Activated T-helper 1 cell treated with anti-CD3 and anti-CD28 coated beads, Interleukin-12 subunit alpha, Interleukin-12 subunit beta, Interleukin-2, Interleukin-4 antibody, amounts not matched to agents 30 ng/mL and 10 ng/mL and 1 ng/mL, durations not matched to agents 14 hours and 24 hours and 36 hours (primary cell): ENCODE results near the gene TBC1D9B. TPM values are rescaled to one million over a fixed set of nuclear protein-coding genes. Genes with fewer than 3 reads are reported as not detected.

Experiments
- DNase-seq: peaks from one replicate; pipeline ENCODE4 v3.0.0; 2021; ENCODE audit warnings: low spot score
- H3K27ac Mint-ChIP-seq: one replicate; pipeline ENCODE4 v1.8.0; 2021; ENCODE audit warnings: mild to moderate bottlenecking, mixed read lengths
- H3K27me3 Mint-ChIP-seq: one replicate; pipeline ENCODE4 v1.8.0; 2022; ENCODE audit warnings: mild to moderate bottlenecking, moderate library complexity, mixed read lengths; ENCODE audit not compliant: insufficient read depth
- H3K36me3 Mint-ChIP-seq: one replicate; pipeline ENCODE4 v1.8.0; 2021; ENCODE audit warnings: low read depth, mixed read lengths
- H3K4me1 Mint-ChIP-seq: one replicate; pipeline ENCODE4 v1.8.0; 2021; ENCODE audit warnings: low read depth, mixed read lengths
- H3K4me3 Mint-ChIP-seq: one replicate; pipeline ENCODE4 v1.8.0; 2021; ENCODE audit warnings: mild to moderate bottlenecking, moderate library complexity, mixed read lengths
- H3K9me3 Mint-ChIP-seq: one replicate; pipeline ENCODE4 v1.8.0; 2021; ENCODE audit warnings: mixed read lengths
- intact Hi-C: fragments of 100-400 bp; cut with micrococcal nuclease; formaldehyde crosslinking; loops from one replicate; pipeline ENCODE4 v1.15.1; 2024
- total RNA-seq: library from RNA; stranded (reverse); gene quantifications from 2 replicates; pipeline ENCODE4 v1.2.3, GENCODE V29; 2022

TBC1D9B gene
- total RNA-seq, 1 donor from 2014 or later, result 123 TPM

GRCh38 chr5:179869101-179869500 is 38.6 kb downstream of the TBC1D9B start:
- H3K27ac Mint-ChIP-seq, result no peak overlapping the region
- no peaks in the 10 kb centered on the region for H3K9me3 Mint-ChIP-seq
- no peak for DNase-seq
- H3K4me1 Mint-ChIP-seq, result no peaks in the 10 kb centered on the region
- H3K27me3 Mint-ChIP-seq, result no peaks in the 10 kb centered on the region
- H3K36me3 Mint-ChIP-seq, result peaks cover 10% of the 10 kb centered on the region
- no peak overlapping the region for H3K4me3 Mint-ChIP-seq
- intact Hi-C loops, result no loop called here

- Mint-ChIP-seq H3K27me3 (no peaks in the 10 kb centered on the region), H3K9me3 (no peaks in the 10 kb centered on the region), H3K36me3 (peaks cover 13% of the 10 kb centered on the region), H3K4me3 (no peak overlapping the region), H3K4me1 (no peaks in the 10 kb centered on the region), H3K27ac (no peak overlapping the region)
- intact Hi-C loops, result no loop called here
- no peak for DNase-seq
Observed at GRCh38 chr5:179868541-179868940, 39.2 kb downstream of the TBC1D9B start.

- Mint-ChIP-seq H3K36me3 (peaks cover 17% of the 10 kb centered on the region), H3K4me1 (no peaks in the 10 kb centered on the region), H3K4me3 (no peak overlapping the region), H3K27me3 (no peaks in the 10 kb centered on the region), H3K27ac (peak overlapping the region; percentile 61), H3K9me3 (no peaks in the 10 kb centered on the region)
- DNase-seq, result no peak
- intact Hi-C loops, result no loop called here
Observed at GRCh38 chr5:179867476-179867875, 40.2 kb downstream of the TBC1D9B start.

GRCh38 chr5:179867079-179867465 is 40.6 kb downstream of the TBC1D9B start:
- Mint-ChIP-seq H3K36me3 (peaks cover 19% of the 10 kb centered on the region), H3K27ac (peak overlapping the region; percentile 61), H3K4me1 (no peaks in the 10 kb centered on the region), H3K27me3 (no peaks in the 10 kb centered on the region), H3K9me3 (no peaks in the 10 kb centered on the region), H3K4me3 (no peak overlapping the region)
- intact Hi-C loops, result no loop called here
- DNase-seq, result no peak

GRCh38 chr5:179866241-179867078 is 41.2 kb downstream of the TBC1D9B start:
- Mint-ChIP-seq H3K9me3 (no peaks in the 10 kb centered on the region), H3K27ac (no peak overlapping the region), H3K27me3 (no peaks in the 10 kb centered on the region), H3K4me1 (no peaks in the 10 kb centered on the region), H3K36me3 (peaks cover 21% of the 10 kb centered on the region), H3K4me3 (no peak overlapping the region)
- intact Hi-C loops, result no loop called here
- DNase-seq, result no peak

DNA sequence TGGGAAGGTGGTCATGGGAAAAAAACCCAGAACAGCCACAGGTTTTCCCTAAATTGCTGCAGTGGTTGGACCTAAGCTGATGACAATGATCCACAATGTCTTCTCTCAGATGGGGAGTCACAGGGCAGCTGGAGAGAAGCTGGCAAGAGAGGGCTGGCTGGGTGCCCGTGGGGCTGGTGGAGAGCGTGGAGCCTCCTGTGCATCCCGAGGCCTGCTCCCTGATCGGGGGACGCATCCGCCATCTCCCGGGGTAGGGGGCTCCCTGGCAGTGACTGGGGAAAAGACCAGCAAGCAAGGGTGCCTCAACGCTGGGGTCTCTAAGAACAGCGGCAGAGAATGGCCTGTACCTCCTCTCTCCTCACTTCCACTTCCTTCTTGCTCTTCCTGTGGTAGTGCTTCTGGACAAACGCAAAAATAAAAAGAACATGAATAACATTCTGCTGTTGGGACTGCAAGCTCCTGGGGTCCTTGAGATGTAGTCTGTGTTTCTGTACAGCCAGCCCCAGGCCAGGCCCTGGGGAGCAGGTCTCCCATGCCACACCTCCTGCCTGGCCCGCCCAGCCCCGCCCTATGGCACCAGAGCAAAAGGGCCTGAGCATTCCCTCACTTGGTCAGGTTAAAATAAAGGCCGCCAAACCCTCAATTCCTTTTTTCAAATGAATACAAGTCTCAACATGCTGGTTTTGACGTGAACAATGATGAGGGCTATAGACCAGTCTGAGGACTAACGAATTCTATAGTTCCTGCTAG is 42.0 kb downstream of the TBC1D9B start:
- no peak overlapping the region for H3K27ac Mint-ChIP-seq
- no peak for DNase-seq
- H3K4me1 Mint-ChIP-seq, result no peaks in the 10 kb centered on the region
- intact Hi-C loops, result no loop called here
- H3K36me3 Mint-ChIP-seq, result peaks cover 18% of the 10 kb centered on the region
- no peak overlapping the region for H3K4me3 Mint-ChIP-seq
- no peaks in the 10 kb centered on the region for H3K9me3 Mint-ChIP-seq
- H3K27me3 Mint-ChIP-seq, result no peaks in the 10 kb centered on the region

GRCh38 chr5:179864686-179865085 is 43.0 kb downstream of the TBC1D9B start:
- H3K4me1 Mint-ChIP-seq, result no peaks in the 10 kb centered on the region
- H3K9me3 Mint-ChIP-seq, result no peaks in the 10 kb centered on the region
- intact Hi-C loops, result no loop called here
- H3K36me3 Mint-ChIP-seq, result peaks cover 18% of the 10 kb centered on the region
- no peak overlapping the region for H3K27ac Mint-ChIP-seq
- H3K27me3 Mint-ChIP-seq, result no peaks in the 10 kb centered on the region
- H3K4me3 Mint-ChIP-seq, result no peak overlapping the region
- no peak for DNase-seq

DNA sequence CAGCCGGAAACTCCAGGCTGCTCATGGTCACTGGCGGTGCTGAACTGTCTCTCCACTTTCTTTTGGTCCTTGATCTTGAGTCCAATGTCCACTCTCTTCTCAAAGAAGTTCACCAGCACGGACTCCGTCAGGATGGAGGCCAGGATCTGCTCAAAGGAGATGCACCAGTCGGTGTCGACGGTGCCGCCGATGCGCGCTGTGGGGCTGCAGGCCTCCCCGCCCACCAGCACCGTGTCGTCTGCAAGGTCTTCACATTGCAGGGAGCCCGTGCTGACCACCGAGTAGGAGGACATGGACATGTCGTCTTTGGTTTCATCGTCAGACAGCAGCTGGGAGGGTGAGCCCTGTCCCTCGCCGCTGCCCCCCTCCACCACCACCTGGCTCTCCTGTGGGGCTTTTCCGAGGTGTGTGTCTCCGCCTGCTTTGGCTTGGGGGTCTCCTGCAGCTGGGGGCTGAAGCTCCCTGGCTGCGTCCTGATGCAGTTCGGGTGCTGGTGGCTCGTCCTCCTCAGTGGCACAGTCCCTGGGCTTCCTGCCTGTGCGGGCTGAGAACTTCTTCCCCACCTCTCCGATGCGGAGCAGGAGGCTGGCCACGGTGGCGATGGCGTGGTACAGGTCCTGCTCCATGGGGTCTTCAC is 44.1 kb downstream of the TBC1D9B start:
- H3K4me3 Mint-ChIP-seq, result no peak overlapping the region
- H3K27ac Mint-ChIP-seq, result no peak overlapping the region

GRCh38 chr5:179862891-179863290 is 44.8 kb downstream of the TBC1D9B start:
- Mint-ChIP-seq H3K27me3 (no peaks in the 10 kb centered on the region), H3K27ac (no peak overlapping the region), H3K4me1 (peaks cover 4% of the 10 kb centered on the region), H3K9me3 (no peaks in the 10 kb centered on the region), H3K36me3 (peaks cover 18% of the 10 kb centered on the region), H3K4me3 (no peak overlapping the region)
- no peak for DNase-seq
- intact Hi-C loops, result no loop called here

More for the DNA sequence above, 44.1 kb downstream of the TBC1D9B start:
- Mint-ChIP-seq H3K9me3 (no peaks in the 10 kb centered on the region), H3K36me3 (peaks cover 18% of the 10 kb centered on the region), H3K4me1 (no peaks in the 10 kb centered on the region), H3K27me3 (no peaks in the 10 kb centered on the region)
- intact Hi-C loops, result no loop called here
- no peak for DNase-seq

- no peaks in the 10 kb centered on the region for H3K9me3 Mint-ChIP-seq
- intact Hi-C loops, result no loop called here
- peaks cover 9% of the 10 kb centered on the region for H3K4me1 Mint-ChIP-seq
- H3K36me3 Mint-ChIP-seq, result peaks cover 18% of the 10 kb centered on the region
- no peaks in the 10 kb centered on the region for H3K27me3 Mint-ChIP-seq
- H3K27ac Mint-ChIP-seq, result no peak overlapping the region
- no peak for DNase-seq
- no peak overlapping the region for H3K4me3 Mint-ChIP-seq
Observed at GRCh38 chr5:179862296-179862695, 45.4 kb downstream of the TBC1D9B start.

GRCh38 chr5:179860301-179860700 is 47.4 kb downstream of the TBC1D9B start:
- H3K4me1 Mint-ChIP-seq, result peaks cover 9% of the 10 kb centered on the region
- no peaks in the 10 kb centered on the region for H3K27me3 Mint-ChIP-seq
- peaks cover 16% of the 10 kb centered on the region for H3K36me3 Mint-ChIP-seq
- intact Hi-C loops, result no loop called here
- peak overlapping the region; percentile 74 for H3K4me3 Mint-ChIP-seq
- H3K9me3 Mint-ChIP-seq, result no peaks in the 10 kb centered on the region
- no peak for DNase-seq
- H3K27ac Mint-ChIP-seq, result no peak overlapping the region

DNA sequence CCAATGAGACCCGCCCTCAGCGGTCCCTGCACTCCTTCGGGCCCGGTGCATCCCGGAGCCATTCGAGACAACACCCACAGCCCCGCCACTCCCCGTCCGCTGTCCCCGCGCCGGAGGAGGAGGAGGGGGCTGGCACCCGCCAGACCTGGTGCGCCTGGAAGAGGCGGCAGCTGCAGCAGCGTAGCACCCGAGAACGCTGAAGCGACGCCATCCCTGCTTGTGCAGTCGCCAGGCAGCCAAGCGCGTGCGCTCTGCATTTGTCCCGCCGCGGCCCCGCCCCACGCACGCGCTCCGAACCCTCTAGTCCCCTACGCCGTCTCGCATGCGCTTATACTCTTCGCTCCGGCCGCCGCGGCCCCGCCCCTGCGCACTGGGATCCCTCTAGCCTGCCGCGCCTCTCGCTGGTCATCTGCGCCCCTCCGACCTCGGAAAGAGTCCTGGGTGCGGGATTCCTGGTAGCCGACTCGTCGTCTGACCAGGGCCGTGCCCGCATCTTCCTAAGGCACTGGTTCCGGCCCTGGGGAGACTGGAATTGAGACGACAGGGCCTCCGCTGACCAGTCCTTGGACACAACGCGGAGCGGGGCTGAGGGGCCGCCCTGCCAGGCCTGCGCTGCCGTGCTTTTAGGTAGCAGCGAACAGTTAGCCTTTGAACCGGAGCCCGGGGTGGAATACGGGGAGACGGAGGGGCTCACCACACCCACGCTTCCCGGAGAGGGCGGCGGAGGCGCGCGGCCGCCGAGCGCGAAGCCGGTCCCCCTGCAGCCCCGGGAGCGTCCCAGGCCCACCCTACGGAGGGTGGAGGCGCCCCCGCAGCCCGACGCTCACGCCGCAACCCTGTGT is 48.9 kb downstream of the TBC1D9B start, which contains the start of gene MRNIP:
Gene MRNIP, minus strand, starts transcription at position 232 of the 842 bp plus-strand sequence. Its CDS starts 21 bp downstream, at position 211.
- intact Hi-C loops, result loop anchor here (1.0 to 2.0 kb wide), 14 partner anchors 23 to 1232 kb away; partner anchors contain the start of genes CANX, CLK4, CNOT6 and HNRNPH1
- peak within 1 kb of the TSS; percentile 96 for H3K4me3 Mint-ChIP-seq
- peak within 1 kb of the TSS; percentile 92 for H3K27ac Mint-ChIP-seq
- peaks cover 9% of the 10 kb centered on the region for H3K36me3 Mint-ChIP-seq
- peak; percentile 87 for DNase-seq
- H3K9me3 Mint-ChIP-seq, result no peaks in the 10 kb centered on the region
- no peaks in the 10 kb centered on the region for H3K27me3 Mint-ChIP-seq
- H3K4me1 Mint-ChIP-seq, result peaks cover 9% of the 10 kb centered on the region
